Muscle layer of colon (tissue), 2 donors: Measurements from ENCODE around the gene XRRA1.
"Not testable (repeated sequence)": the region's sequence is repeated elsewhere in the genome, so short reads cannot be mapped to it uniquely, and the experiment has no call there.

Source experiments
- H3K27ac ChIP-seq: one replicate; pipeline ENCODE4 v1.7.0; 2013; ENCODE audit warnings: low read depth, mild to moderate bottlenecking, low read length, moderate library complexity
- H3K27me3 ChIP-seq, 2 donors: one replicate each; pipeline ENCODE4 v1.7.0; 2013; ENCODE audit warnings: low read length in 2 of 2, mild to moderate bottlenecking in 2 of 2; ENCODE audit not compliant: insufficient read depth in 2 of 2, control insufficient read depth in 1 of 2
- H3K36me3 ChIP-seq: one replicate; pipeline ENCODE4 v1.7.0; 2013; ENCODE audit warnings: mild to moderate bottlenecking, low read length; ENCODE audit not compliant: insufficient read depth
- H3K4me1 ChIP-seq: one replicate; pipeline ENCODE4 v1.7.0; 2013; ENCODE audit warnings: mild to moderate bottlenecking, low read length; ENCODE audit not compliant: insufficient read depth
- H3K4me3 ChIP-seq, 2 donors: one replicate each; pipeline ENCODE4 v1.7.0; 2013; ENCODE audit warnings: low read length in 2 of 2, low read depth in 1 of 2, mild to moderate bottlenecking in 1 of 2, moderate library complexity in 1 of 2
- H3K9ac ChIP-seq: one replicate; pipeline ENCODE4 v1.7.0; 2013; ENCODE audit warnings: low read length
- H3K9me3 ChIP-seq: one replicate; pipeline ENCODE4 v1.7.0; 2013; ENCODE audit warnings: mild to moderate bottlenecking, low read length
- donor health status: abdominal sarcoma.
- donor health status: Adenocarcinoma of cecum.

The XRRA1 gene, protein sequence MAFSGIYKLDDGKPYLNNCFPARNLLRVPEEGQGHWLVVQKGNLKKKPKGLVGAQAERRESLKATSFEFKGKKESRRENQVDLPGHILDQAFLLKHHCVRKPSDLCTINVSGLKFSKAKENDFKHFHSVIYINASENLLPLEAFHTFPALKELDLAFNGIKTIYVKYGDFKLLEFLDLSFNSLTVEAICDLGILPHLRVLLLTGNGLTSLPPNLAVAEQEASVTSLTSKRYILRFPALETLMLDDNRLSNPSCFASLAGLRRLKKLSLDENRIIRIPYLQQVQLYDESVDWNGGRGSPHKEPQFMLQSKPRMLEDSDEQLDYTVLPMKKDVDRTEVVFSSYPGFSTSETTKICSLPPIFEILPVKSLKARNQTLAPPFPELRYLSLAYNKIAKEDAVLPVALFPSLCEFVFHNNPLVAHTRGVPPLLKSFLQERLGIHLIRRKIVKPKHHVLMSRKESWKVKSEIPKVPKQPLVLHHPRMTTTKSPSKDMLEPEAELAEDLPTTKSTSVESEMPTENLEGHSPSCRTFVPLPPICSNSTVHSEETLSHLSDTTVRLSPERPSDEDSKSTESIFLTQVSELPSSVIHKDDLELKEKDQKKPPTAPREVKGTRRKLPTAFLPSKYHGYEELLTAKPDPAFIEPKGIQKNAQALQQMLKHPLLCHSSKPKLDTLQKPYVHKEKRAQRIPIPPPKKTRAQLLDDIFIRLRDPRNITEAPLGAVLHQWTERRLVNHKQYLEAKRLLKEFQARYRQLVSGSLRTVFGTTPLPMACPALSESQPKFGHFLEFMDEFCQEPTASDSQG

DNA sequence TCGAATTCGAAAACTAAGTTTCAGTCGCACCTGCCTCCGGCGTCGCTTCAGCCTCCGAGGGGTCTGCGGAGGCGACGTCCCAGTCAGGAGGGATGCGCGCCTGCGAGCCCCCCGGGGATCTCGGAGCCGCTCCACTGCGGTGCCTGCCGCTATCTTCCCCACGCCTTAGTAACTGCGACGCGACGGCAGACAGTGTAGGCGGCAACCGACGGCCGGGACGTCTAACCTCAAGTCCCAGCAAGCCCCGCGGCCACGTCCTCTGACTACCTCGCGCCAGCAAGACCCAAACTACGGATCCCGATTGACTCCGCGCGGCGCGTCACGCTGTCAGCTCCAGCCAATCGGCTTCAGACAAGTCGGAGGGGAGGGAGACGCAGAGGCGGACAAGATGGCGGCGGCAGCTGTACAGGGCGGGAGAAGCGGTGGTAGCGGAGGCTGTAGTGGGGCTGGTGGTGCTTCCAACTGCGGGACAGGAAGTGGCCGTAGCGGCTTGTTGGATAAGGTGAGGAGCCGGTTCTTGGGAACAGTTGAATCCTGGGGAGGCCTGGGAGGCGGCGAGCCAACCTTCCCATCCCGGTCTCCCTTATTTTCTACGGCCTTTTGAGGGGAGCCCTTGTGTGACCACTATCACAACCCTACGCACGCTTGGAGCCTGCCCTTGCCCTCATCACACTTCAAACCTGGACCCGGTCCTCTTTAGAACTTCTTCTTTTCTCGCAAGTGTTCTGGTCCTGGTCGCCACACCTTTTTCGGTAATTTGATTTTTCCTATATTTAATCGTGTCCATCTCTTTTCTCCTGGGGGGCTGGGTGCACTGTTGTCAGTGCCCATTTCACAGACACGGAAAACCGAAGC lies at the start of gene XRRA1, which contains the start of gene SPCS2:
Gene XRRA1 (minus strand): TSS at position 194 of the 855 bp plus-strand sequence. CDS start 8,213 bp downstream, outside the sequence.
Gene SPCS2 (plus strand): TSS at position 369 of the 855 bp plus-strand sequence. CDS start 20 bp downstream, at position 389.
- peaks cover 21% of the 10 kb centered on the region for H3K4me1 ChIP-seq

DNA sequence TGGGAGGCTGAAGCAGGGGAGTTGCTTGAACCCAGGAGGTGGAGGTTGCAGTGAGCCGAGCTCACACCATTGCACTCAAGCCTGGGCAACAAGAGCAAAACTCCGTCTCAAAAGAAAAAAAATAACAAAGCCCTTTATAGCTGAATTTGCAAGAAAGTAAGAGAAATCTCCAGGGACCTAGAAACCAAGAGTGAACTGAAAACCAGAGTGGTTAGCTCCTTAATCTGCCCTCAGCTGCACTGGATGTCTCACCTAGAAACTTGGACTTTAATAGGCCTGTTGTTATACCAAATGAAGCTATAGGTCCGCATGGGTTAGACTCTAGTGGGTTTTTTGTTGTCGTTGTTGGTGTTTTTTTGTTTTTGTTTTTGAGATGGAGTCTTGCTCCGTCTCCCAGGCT lies 44.0 kb upstream of the XRRA1 start:
- Histone ChIP-seq H3K27ac (no peak overlapping the region), H3K27me3 (no peaks in the 10 kb centered on the region), H3K4me1 (no peaks in the 10 kb centered on the region), H3K9me3 (no peaks in the 10 kb centered on the region), H3K36me3 (peaks cover 5% of the 10 kb centered on the region), H3K9ac (no peak overlapping the region), H3K4me3 (no peak overlapping the region)

More for the DNA sequence above, at the start of gene XRRA1, which contains the start of gene SPCS2:
- H3K9ac ChIP-seq = peak within 1 kb of the TSS; percentile 88
- H3K27ac ChIP-seq = peak within 1 kb of the TSS; percentile 35
- peak within 1 kb of the TSS; percentile 67 to 97 for H3K4me3 ChIP-seq
- H3K36me3 ChIP-seq = peaks cover 5% of the 10 kb centered on the region
- no peaks in the 10 kb centered on the region for H3K9me3 ChIP-seq
- no peaks in the 10 kb centered on the region for H3K27me3 ChIP-seq

DNA sequence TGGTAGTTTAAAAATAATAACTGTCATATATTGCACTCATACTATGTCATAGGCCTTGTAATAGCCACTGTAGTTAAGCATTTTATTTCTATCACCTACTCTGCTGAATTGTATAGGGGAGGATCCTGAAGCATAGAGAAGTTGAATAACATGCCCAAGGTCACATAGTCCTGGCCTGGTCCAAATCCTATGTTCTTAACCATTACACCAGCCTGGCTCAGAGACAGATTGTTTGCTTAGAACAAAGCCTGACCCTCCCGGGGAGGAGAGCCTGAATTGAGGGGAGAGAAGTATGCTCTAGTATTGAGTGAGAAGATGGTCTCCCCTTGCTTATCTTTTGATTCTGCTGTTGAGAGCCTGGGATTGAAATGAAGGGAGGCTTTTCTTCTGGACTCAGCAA lies 42.0 kb upstream of the XRRA1 start:
- Histone ChIP-seq H3K27ac (no peak overlapping the region), H3K27me3 (no peaks in the 10 kb centered on the region), H3K9me3 (no peaks in the 10 kb centered on the region), H3K4me3 (no peak overlapping the region), H3K4me1 (no peaks in the 10 kb centered on the region), H3K9ac (no peak overlapping the region), H3K36me3 (peaks cover 5% of the 10 kb centered on the region)

DNA sequence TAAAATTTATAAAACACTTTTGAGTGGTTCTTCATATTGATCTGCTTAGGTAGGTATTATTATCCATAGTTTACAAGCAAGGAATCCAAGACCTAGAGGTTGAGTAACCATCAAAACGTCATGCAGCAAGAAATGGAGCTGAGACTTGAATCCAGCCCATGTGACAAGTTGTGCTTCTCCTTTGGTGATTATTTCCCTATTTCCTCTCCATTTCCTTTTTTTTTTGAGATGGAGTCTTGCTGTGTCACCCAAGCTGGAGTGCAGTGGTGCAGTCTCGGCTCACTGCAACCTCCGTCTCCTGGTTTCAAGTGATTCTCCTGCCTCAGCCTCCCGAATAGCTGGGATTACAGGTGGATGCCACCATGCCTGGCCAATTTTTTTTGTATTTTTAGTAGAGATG lies 41.3 kb upstream of the XRRA1 start:
- H3K4me3 ChIP-seq, H3K36me3 ChIP-seq, H3K27ac ChIP-seq, H3K9me3 ChIP-seq, H3K4me1 ChIP-seq, H3K9ac ChIP-seq, H3K27me3 ChIP-seq: not testable (repeated sequence)

DNA sequence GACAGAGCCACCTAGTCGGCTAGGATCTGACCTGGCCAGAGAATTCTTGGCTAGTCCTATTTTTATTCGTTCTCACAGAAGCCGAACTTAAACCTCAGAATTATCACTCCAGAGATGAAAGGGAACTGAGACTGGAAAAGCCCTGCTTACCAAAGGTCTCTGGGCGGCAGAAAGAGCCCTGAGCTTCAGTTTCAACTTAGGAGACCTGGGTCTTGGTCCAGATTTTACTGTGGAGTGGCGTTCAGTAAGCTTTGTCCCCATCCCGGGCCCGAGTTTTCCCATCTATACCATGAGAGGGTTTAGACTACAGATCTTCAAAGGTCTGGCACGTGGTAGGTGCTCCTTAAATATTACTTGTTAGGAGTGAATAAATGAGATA lies 40.4 kb upstream of the XRRA1 start:
- no peak overlapping the region for H3K27ac ChIP-seq
- H3K9me3 ChIP-seq = no peaks in the 10 kb centered on the region

DNA sequence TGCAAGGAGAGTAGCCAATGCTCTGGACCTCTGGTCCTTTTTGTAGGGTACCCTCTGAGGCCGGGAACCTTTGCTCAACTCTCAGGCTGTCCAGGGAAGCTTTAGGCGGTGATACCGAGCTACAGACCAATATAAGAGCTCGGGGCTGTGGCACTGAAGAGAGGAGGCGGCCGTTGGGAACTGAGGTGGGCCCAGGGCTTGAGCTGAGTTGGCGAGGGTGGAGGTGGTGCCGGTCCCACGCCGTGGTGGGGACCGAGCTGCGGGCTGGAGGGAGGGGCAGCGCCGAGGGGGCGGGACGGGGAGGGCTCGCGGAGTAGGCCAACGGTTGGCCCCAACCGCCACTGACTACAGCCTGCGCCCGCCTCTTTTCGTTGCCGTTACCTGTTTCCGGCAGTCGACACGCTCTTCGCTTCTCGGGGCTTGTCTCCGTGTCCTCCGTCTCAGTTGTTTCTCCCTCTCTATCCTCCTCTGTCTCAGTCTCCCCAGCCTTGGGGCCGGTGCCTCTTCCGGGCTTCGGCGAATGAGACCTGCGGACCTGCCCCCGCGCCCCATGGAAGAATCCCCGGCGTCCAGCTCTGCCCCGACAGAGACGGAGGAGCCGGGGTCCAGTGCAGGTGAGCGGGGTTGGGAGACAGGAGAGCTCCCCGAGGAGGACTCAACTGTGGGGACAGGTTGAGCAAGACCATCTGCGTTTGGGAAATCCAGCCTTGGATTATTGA lies 39.8 kb upstream of the XRRA1 start, which contains the start of gene NEU3:
Gene NEU3 (plus strand): TSS at position 393 of the 719 bp plus-strand sequence. CDS start 128 bp downstream, at position 521.
- Histone ChIP-seq H3K4me1 (no peaks in the 10 kb centered on the region), H3K36me3 (no peaks in the 10 kb centered on the region), H3K9me3 (no peaks in the 10 kb centered on the region), H3K27me3 (no peaks in the 10 kb centered on the region), H3K27ac (peak within 1 kb of the TSS; percentile 4), H3K9ac (peak within 1 kb of the TSS; percentile 90), H3K4me3 (peak within 1 kb of the TSS; percentile 63 to 90)

More for the DNA sequence above, 40.4 kb upstream of the XRRA1 start:
- H3K4me3 ChIP-seq = peak overlapping the region; percentile 63 to 90
- no peaks in the 10 kb centered on the region for H3K36me3 ChIP-seq
- peak overlapping the region; percentile 90 for H3K9ac ChIP-seq
- H3K27me3 ChIP-seq = no peaks in the 10 kb centered on the region
- H3K4me1 ChIP-seq = no peaks in the 10 kb centered on the region

DNA sequence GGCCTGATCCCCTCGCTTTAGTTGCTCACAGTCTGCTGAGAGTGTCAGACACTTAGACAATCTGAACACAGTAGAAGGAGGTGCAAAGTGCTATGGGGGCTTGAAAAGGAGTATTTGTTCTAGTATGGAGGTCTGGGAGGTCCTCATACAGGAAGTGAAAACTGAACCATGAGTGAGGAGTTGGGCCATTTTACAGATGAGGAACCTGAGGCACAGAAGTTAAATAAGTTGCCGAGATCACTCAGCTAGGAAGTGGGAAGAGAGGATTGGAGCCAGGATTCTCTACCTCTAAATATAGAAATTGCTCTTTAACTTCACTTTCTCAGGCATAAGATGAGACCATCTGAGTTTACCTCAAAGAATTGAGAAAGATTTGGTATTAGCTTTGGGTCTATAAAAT lies 35.8 kb upstream of the XRRA1 start:
- no peaks in the 10 kb centered on the region for H3K4me1 ChIP-seq
- no peaks in the 10 kb centered on the region for H3K27me3 ChIP-seq
- no peak overlapping the region for H3K4me3 ChIP-seq
- no peak overlapping the region for H3K9ac ChIP-seq
- no peaks in the 10 kb centered on the region for H3K36me3 ChIP-seq
- no peak overlapping the region for H3K27ac ChIP-seq
- H3K9me3 ChIP-seq = no peaks in the 10 kb centered on the region

DNA sequence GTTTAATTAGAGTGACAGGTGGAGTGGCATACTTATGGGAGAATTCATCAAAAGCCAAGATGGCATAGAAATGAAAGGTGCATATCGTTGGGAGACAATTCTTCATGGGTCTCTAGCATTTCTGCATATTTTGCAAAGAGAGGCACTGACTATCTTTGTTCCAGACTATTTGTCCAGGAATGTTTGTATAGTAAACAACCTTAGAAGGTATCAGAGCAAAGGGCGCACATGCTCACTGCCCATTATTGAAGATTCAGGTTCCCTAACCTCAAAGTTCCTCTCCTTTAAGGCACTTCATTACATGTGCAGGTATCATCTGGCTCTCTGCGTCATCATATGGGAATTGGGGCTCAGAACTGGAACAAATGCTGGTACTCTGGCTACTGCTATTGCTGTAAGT lies 35.2 kb upstream of the XRRA1 start:
- Histone ChIP-seq H3K9ac (no peak overlapping the region), H3K27ac (no peak overlapping the region), H3K9me3 (no peaks in the 10 kb centered on the region), H3K36me3 (no peaks in the 10 kb centered on the region), H3K27me3 (no peaks in the 10 kb centered on the region), H3K4me1 (no peaks in the 10 kb centered on the region), H3K4me3 (no peak overlapping the region)

DNA sequence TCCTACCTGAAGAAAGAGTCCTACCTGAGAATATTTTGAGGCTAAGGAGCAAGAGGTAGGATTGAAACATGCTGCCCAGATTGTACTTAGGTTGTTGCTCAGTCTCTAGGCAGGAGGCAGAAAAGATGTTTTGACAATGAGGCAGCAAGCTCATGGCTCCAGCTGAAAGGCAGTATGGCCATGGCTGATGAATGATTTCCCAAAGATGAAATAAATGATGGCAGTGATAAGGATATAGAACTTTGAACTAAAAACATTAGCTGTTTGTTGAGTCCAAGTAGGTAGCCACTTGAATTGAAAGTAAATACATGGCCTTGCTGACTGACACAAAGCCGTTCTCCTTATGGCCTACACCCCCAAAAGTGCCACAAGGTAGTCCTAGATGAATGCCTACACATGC lies 33.0 kb upstream of the XRRA1 start:
- Histone ChIP-seq H3K9ac (no peak overlapping the region), H3K36me3 (peaks cover 7% of the 10 kb centered on the region), H3K4me1 (no peaks in the 10 kb centered on the region), H3K27me3 (no peaks in the 10 kb centered on the region), H3K4me3 (no peak overlapping the region), H3K9me3 (no peaks in the 10 kb centered on the region), H3K27ac (no peak overlapping the region)

DNA sequence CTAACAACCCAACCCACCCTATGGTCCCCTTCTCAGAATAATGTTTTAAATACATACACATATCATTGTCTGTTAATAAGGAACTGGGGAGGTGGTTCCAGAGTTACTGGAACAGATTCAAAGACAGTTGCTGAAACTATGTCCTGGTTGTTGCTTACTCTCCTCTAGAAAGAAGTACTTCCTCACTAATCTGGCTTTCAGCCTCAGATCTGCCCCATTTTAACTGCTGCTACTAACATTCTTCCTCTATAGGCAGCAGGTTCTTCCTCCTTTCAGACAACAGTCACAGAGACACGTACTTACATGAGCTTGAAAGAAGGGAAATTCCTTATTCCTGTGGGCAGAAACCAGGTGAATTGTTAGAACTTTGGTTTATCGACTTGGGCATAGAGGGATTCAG lies 31.7 kb upstream of the XRRA1 start:
- Histone ChIP-seq H3K27ac (no peak overlapping the region), H3K4me3 (no peak overlapping the region), H3K9ac (no peak overlapping the region), H3K9me3 (no peaks in the 10 kb centered on the region), H3K4me1 (no peaks in the 10 kb centered on the region), H3K27me3 (no peaks in the 10 kb centered on the region), H3K36me3 (peaks cover 13% of the 10 kb centered on the region)
